Measurements from ENCODE around the gene PSMB2.

Gene PSMB2

DNA sequence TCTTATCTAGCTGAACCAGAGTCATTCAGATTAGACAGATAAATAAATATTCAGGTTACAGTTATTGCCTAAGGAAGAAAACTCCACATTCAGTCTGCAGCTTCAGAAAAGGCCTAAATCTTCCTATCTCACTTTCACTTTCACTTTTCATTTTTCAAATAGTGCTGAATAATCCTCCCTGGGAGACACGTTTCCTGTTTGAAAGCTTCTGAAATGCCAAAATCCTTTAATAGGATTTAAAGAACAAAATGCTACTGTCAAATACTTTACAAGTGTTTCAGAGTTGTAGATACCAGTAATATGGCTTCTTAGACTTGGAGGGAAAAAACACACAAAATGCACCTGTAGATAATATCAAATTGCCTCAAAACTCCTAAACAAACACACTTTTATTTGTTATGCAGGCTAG lies 3.9 kb downstream of the PSMB2 start:
- peak overlapping the region; percentile 100 for H3K4me2 ChIP-seq (ENCODE audit: low read length)
- H3K9me2 ChIP-seq (ENCODE audit: low read depth, low read length) = no peaks in the 10 kb centered on the region
- no peaks in the 10 kb centered on the region for H3K27me3 ChIP-seq (ENCODE audit: insufficient read depth, low read length)
- 0 out of 2 replicates have a peak, but pooled peaks cover 4% of the 10 kb centered on the region for H4K20me1 ChIP-seq (ENCODE audit: insufficient read depth, low read length)
- H3K36me3 ChIP-seq (ENCODE audit: insufficient read depth, low read length) = peaks cover 55% of the 10 kb centered on the region
- H3K9ac ChIP-seq (ENCODE audit: low read length) = peak overlapping the region; percentile 83
- H3K79me2 ChIP-seq (ENCODE audit: insufficient read depth, low read length) = peaks cover 59% of the 10 kb centered on the region
- no peaks in the 10 kb centered on the region for H3K9me3 ChIP-seq (ENCODE audit: low read length)
- H2AFZ ChIP-seq (ENCODE audit: low read length) = no peak overlapping the region
- peak overlapping the region; percentile 71 for H3K4me3 ChIP-seq (ENCODE audit: low read depth, low read length, poor library complexity, severe bottlenecking)
- no peak for TF ChIP-seq EZH2 (IDR thresholded peaks at IDR 0.05; ENCODE audit: borderline replicate concordance, low read length)
- no peak for TF ChIP-seq CTCF (IDR thresholded peaks at IDR 0.05; ENCODE audit: low read length)
- H3K27ac ChIP-seq (ENCODE audit: low read depth, low read length, poor library complexity, severe bottlenecking) = peak overlapping the region; percentile 76
- H3F3A ChIP-seq (ENCODE audit: insufficient read depth, low read length) = no peaks in the 10 kb centered on the region
- peaks cover 42% of the 10 kb centered on the region for H3K4me1 ChIP-seq (ENCODE audit: insufficient read depth, low read length, severe bottlenecking)

- H3K36me3 ChIP-seq (ENCODE audit: insufficient read depth, low read length) = peaks cover 91% of the 10 kb centered on the region
- H3K9me2 ChIP-seq (ENCODE audit: low read depth, low read length) = no peaks in the 10 kb centered on the region
- H4K20me1 ChIP-seq (ENCODE audit: insufficient read depth, low read length) = 0 out of 2 replicates have a peak, but pooled peaks cover 4% of the 10 kb centered on the region
- no peaks in the 10 kb centered on the region for H3K9me3 ChIP-seq (ENCODE audit: low read length)
- peaks cover 20% of the 10 kb centered on the region for H3K4me1 ChIP-seq (ENCODE audit: insufficient read depth, low read length, severe bottlenecking)
- no peak overlapping the region for H3K27ac ChIP-seq (ENCODE audit: low read depth, low read length, poor library complexity, severe bottlenecking)
- H3K27me3 ChIP-seq (ENCODE audit: insufficient read depth, low read length) = no peaks in the 10 kb centered on the region
- H2AFZ ChIP-seq (ENCODE audit: low read length) = no peak overlapping the region
- H3K4me2 ChIP-seq (ENCODE audit: low read length) = no peak overlapping the region
- no peak overlapping the region for H3K9ac ChIP-seq (ENCODE audit: low read length)
- peaks cover 34% of the 10 kb centered on the region for H3K79me2 ChIP-seq (ENCODE audit: insufficient read depth, low read length)
- H3K4me3 ChIP-seq (ENCODE audit: low read depth, low read length, poor library complexity, severe bottlenecking) = no peak overlapping the region
- TF ChIP-seq EZH2 (IDR thresholded peaks at IDR 0.05; ENCODE audit: borderline replicate concordance, low read length) (no peak), CTCF (IDR thresholded peaks at IDR 0.05; ENCODE audit: low read length) (no peak)
- H3F3A ChIP-seq (ENCODE audit: insufficient read depth, low read length) = no peaks in the 10 kb centered on the region
Observed at GRCh38 chr1:35633547-35633946, 7.8 kb downstream of the PSMB2 start.

DNA sequence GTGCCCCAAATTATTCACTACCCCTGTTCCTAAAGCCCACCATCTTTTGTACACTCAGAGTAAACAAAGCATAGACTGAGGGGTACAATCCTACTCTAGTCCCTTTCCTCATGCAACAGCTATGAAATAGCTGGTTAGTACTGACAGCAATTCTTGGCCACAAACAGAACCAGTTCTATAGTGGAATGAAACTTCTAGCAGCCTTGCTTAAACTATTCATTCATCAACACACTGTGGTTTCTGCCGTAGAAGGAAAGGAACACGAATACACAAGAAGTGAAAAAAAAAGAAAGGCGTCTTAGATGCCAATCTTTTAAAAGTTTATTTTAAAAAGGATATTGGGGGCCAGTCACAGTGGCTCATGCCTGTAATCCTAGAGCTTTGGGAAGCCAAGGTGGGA lies 9.9 kb downstream of the PSMB2 start:
- Histone ChIP-seq H2AFZ (ENCODE audit: low read length) (no peak overlapping the region), H3K4me1 (ENCODE audit: insufficient read depth, low read length, severe bottlenecking) (no peaks in the 10 kb centered on the region), H3K79me2 (ENCODE audit: insufficient read depth, low read length) (peaks cover 12% of the 10 kb centered on the region), H4K20me1 (ENCODE audit: insufficient read depth, low read length) (no peaks in the 10 kb centered on the region), H3K36me3 (ENCODE audit: insufficient read depth, low read length) (peaks cover 94% of the 10 kb centered on the region), H3K9me2 (ENCODE audit: low read depth, low read length) (no peaks in the 10 kb centered on the region), H3K4me2 (ENCODE audit: low read length) (no peak overlapping the region), H3K27me3 (ENCODE audit: insufficient read depth, low read length) (no peaks in the 10 kb centered on the region), H3K27ac (ENCODE audit: low read depth, low read length, poor library complexity, severe bottlenecking) (no peak overlapping the region), H3K9me3 (ENCODE audit: low read length) (no peaks in the 10 kb centered on the region), H3K9ac (ENCODE audit: low read length) (no peak overlapping the region), H3K4me3 (ENCODE audit: low read depth, low read length, poor library complexity, severe bottlenecking) (no peak overlapping the region), H3F3A (ENCODE audit: insufficient read depth, low read length) (no peaks in the 10 kb centered on the region)
- no peak for TF ChIP-seq EZH2 (IDR thresholded peaks at IDR 0.05; ENCODE audit: borderline replicate concordance, low read length)
- no peak for TF ChIP-seq CTCF (IDR thresholded peaks at IDR 0.05; ENCODE audit: low read length)

Data from OCI-LY1 (cell line).